GM10248 (cell line): ENCODE results near the gene AWAT1.

Experiments
- CTCF ChIA-PET: fragments of 300-600 bp; sonication (Branson Sonifier 250); formaldehyde crosslinking; extraction: SDS; loops from one replicate; lab custom pipeline; 2021; ENCODE audit warnings: antibody characterized with exemption; lab: Yijun Ruan, JAX
- POLR2A ChIA-PET: fragments of 350-650 bp; sonication (Branson Sonifier 250); formaldehyde crosslinking; extraction: SDS; loops from one replicate; lab custom pipeline; 2020; ENCODE audit warnings: antibody characterized with exemption; lab: Yijun Ruan, JAX
- DNase-seq: peaks from one replicate; pipeline ENCODE4 v3.0.0; 2012; ENCODE audit errors: extremely low spot score
- TF ChIP-seq, protein P1 (sequence below): IDR thresholded peaks from 2 replicates; pipeline ENCODE4 v1.5.1; 2012; ENCODE audit warnings: mild to moderate bottlenecking, low read depth; ENCODE audit errors: extremely low read depth, missing control alignments, control extremely low read depth

AWAT1 gene

DNA sequence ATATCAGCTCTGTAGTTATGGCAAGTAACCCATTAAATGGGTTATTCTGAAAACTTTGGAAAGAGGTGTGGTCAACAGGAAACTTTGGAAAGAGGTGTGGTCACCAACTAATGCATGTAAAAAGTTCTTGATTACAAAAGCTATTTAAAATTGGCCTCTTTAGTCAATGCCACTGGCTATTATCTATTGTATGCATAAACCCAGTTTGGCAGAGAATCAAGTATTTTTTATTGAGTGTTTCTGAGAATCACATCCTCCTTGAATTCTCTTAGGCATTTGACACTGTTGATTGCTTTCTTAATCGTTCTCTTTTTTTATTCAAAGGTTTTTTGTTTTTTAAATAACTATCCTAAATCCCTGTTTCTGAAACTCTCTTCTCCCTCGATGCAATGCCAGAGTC lies 18.0 kb downstream of the AWAT1 start:
- ChIA-PET POLR2A (no interaction called here), CTCF (interaction anchor here (0.8 kb wide), 1 partner anchor 10 kb away, joined by 3 read pairs; no protein-coding TSS in a partner anchor)
- no peak for DNase-seq
- TF ChIP-seq, protein P1, sequence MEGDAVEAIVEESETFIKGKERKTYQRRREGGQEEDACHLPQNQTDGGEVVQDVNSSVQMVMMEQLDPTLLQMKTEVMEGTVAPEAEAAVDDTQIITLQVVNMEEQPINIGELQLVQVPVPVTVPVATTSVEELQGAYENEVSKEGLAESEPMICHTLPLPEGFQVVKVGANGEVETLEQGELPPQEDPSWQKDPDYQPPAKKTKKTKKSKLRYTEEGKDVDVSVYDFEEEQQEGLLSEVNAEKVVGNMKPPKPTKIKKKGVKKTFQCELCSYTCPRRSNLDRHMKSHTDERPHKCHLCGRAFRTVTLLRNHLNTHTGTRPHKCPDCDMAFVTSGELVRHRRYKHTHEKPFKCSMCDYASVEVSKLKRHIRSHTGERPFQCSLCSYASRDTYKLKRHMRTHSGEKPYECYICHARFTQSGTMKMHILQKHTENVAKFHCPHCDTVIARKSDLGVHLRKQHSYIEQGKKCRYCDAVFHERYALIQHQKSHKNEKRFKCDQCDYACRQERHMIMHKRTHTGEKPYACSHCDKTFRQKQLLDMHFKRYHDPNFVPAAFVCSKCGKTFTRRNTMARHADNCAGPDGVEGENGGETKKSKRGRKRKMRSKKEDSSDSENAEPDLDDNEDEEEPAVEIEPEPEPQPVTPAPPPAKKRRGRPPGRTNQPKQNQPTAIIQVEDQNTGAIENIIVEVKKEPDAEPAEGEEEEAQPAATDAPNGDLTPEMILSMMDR: no peak

DNA sequence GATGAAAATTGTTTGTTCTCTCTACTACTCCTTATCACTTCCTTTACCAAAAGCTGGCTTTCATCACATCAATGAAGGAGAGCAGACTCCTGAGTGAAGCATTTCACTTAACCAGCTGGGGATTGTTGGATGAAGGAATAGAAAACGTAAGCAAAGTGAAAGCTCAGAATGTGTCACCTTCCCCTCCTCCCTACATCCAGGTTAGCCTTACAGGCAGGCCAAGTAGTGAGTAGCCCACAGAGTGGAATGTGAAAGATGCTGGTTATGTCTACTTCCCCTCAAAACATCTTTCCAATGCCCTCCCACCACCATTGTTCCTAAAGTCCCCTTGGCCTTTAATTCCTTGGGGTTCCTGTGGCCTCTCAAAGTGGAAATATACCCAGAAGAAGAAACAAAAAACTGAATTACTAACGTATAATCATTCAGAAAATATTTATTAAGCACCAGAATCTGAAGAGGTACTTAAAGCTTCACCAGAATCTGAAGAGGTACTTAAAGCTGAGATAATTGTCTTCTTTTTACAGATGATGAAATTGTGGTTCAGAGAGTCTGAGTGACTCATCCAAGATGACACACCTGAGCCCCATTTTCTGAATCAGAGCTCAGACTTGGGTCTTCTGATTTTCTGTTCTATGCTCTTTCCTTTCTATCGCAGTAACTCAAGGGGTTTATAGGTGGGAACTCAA lies 19.1 kb downstream of the AWAT1 start:
- POLR2A ChIA-PET: no interaction called here
- CTCF ChIA-PET: interaction anchor here (0.8 kb wide), 1 partner anchor 9 kb away, joined by 3 read pairs; no protein-coding TSS in a partner anchor
- TF ChIP-seq, protein P1: no peak
- DNase-seq: no peak

DNA sequence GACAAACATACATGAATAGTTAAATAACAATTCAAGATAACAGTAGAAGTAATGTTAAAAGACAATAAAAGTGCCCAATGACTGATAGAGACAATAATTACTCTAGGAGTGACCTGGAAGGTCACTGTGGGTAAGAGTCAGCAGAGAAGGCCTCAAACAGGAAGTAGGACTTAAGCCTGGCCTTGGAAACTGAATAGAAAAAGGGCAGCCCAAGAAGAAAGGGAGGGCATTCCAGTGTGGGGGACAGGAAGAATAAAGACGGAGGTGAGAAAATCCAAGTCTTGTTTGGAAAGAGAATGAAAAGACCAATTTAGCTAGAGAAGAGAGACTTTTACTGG lies 19.6 kb downstream of the AWAT1 start:
- ChIA-PET CTCF (no interaction called here), POLR2A (no interaction called here)
- no peak for DNase-seq
- TF ChIP-seq, protein P1: no peak

DNA sequence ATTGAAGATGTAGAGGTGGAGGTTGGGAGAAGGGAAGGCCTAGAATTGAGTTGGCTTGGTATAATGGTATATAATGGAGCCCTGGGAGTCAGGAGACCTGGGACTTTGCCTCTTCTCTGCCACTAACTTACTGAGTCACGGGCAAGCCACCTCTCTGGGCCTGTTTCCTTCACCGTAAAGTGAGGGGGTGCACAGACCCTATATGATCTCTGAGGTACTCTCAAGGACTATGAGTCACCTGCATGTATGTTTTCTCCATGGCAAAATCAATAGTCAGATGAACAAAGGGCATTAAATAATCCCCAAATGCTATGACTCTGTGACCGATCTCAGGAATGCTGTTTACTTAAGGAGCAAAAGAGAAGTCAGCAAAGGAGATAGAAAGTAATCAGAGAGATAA lies 20.5 kb downstream of the AWAT1 start:
- ChIA-PET CTCF (no interaction called here), POLR2A (no interaction called here)
- TF ChIP-seq, protein P1: no peak
- no peak for DNase-seq

DNA sequence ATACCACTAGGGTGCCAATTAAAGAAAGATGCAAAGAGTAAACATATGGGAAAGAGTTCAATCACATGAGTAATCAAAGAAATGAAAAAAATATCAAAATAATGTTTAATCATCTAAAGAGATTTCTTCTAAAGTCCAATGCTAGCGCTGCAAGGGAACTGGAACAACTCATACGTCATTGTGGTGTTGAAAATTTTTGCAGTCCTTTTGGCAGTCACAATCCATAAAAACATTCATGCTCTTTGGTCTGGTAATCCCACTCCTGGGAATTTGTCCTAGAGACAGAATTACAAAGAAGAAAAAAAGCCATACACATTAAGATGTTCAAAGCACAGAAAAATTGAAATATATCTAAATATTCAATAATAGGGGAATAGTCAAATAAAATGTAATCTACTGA lies 21.0 kb downstream of the AWAT1 start:
- POLR2A ChIA-PET: no interaction called here
- TF ChIP-seq, protein P1: no peak
- CTCF ChIA-PET: no interaction called here
- DNase-seq: no peak

DNA sequence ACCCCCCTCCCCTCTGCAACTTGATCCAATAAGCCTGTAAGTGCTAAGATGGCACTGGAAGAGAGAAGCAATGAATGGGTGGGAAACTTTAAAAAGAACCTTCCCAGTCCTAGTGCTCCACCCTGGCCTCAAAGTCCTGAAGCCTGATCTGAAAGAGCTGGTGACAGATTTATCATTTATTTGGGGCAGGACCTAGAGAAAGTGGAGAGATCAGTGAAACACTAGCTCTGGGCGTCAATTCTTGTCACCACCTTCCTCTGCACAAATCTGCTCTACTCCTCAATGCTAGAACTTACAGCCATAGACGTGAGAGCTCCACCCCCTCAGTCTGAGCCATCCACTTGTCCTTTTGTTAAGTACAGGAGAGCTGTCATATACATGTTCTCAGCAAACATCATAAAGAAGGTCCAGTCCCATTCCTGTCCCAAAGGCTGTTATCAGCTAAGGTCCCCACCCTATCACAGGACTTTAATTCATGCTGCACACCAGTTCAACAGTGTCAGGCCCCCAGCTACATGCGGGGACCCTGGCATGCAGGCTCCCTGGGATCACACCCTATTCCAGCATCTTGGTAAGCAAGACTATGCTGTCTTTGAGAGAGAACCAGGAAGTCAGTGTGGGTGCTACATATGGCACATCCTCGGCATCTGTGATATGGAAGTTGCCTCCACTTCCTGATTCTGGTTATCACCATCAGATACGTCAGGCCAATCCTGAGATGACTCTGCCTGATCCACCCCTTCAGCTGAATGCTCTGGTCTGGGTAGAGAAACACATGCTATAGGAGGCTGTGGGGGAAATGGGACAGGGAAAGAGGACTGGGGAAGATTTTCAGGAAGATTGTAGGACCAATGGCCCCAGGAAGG lies 23.2 kb downstream of the AWAT1 start:
- TF ChIP-seq, protein P1: no peak
- DNase-seq: no peak
- ChIA-PET POLR2A (no interaction called here), CTCF (interaction anchor here (1.4 kb wide), 1 partner anchor 13 kb away, joined by 3 read pairs; no protein-coding TSS in a partner anchor)
